Lower leg skin (tissue), 4 donors: Measurements from ENCODE around the gene NCF4. TPM values are rescaled to one million over a fixed set of nuclear protein-coding genes. Genes with fewer than 3 reads are reported as not detected.

Experiments
- DNase-seq, 2 donors: peaks; one replicate each; pipeline ENCODE4 v3.0.0-alpha.2; 2019; ENCODE audit warnings: low spot score in 2 of 2
- H3K4me3 ChIP-seq: fragments of 200-600 bp; sonication (generic); 2 replicates; pipeline ENCODE4 v1.5.1; 2017; ENCODE audit warnings: mild to moderate bottlenecking, low read depth; ENCODE audit not compliant: poor library complexity, severe bottlenecking
- POLR2A ChIP-seq, 2 donors: fragments of 450-650 bp; IDR thresholded peaks; one replicate each; pipeline ENCODE4 v1.6.1; 2016 to 2017; ENCODE audit warnings: antibody characterized with exemption in 2 of 2, mild to moderate bottlenecking in 1 of 2, moderate library complexity in 1 of 2
- WGBS, 2 donors: methylation state at CpG; one replicate each; pipeline ENCODE4 v1.1.5; 2018; 5-methylcytosine and 5-hydroxymethylcytosine counted together
- intact Hi-C: fragments of 100-400 bp; cut with DNase I; formaldehyde crosslinking; loops from one replicate; pipeline ENCODE4 v1.15.0; 2023; ENCODE audit warnings: low total_unique reads
- total RNA-seq, 4 donors: library from RNA; depleted of rRNA; stranded (reverse); fragments of >200 nt; gene quantifications; one replicate each; pipeline ENCODE4 v1.1.0, GENCODE V29; 2016
- TF ChIP-seq, protein P1 (sequence below), 3 donors: fragments of 450-650 bp; IDR thresholded peaks; one replicate each; pipeline ENCODE4 v1.5.1; 2016; ENCODE audit warnings: antibody characterized with exemption in 3 of 3, mild to moderate bottlenecking in 3 of 3, moderate library complexity in 2 of 3

NCF4 gene
- total RNA-seq, 4 donors from 2014 or later = 2.6 to 6.4 (median 5.4) TPM

DNA sequence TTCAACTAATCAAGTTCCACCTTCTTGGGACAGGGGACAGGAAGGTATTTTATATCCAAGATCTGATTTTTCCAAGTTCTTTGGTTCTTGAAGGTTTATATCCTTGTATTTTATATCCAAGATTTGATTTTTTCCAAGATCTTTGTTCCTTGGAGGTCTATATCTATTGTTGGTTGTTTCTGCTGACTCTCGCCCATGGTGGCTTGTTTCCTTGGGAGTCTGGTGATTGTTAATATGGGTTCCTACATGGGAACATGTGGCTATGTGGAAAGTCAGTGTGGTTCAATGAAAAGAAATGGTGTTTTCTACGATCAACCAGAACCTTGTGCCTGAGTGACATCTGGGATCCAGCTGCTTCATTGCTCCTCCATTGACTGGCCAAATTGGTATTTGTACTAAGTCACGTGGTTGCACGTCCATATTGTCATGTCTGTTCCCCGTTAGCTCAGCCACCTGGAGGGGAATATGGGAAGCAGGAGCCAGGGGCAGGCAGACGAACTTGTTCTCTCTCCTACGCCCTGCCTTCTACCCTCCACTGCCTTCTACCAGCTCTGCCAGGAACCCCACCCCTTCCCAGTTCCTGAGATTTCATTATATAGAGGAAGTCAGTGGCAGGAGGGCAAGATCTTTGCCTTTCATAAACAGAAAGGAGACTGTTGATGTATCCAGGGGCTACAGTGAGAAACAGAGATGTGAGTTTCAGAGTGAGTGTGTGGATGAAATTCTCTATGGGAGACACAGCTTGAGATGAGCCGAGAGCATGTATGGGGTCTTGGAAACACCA, 41.5 kb downstream of the NCF4 start:
- DNase-seq = peak in 1 of 2 donors; percentile 28
- WGBS, 2 donors = 57 to 66% methylated on average over 8 of the region's 8 CpGs
- intact Hi-C loops = no loop called here
- H3K4me3 ChIP-seq = no peak overlapping the region
- TF ChIP-seq POLR2A (IDR thresholded peaks at IDR 0.05) = no peak
- TF ChIP-seq, protein P1, sequence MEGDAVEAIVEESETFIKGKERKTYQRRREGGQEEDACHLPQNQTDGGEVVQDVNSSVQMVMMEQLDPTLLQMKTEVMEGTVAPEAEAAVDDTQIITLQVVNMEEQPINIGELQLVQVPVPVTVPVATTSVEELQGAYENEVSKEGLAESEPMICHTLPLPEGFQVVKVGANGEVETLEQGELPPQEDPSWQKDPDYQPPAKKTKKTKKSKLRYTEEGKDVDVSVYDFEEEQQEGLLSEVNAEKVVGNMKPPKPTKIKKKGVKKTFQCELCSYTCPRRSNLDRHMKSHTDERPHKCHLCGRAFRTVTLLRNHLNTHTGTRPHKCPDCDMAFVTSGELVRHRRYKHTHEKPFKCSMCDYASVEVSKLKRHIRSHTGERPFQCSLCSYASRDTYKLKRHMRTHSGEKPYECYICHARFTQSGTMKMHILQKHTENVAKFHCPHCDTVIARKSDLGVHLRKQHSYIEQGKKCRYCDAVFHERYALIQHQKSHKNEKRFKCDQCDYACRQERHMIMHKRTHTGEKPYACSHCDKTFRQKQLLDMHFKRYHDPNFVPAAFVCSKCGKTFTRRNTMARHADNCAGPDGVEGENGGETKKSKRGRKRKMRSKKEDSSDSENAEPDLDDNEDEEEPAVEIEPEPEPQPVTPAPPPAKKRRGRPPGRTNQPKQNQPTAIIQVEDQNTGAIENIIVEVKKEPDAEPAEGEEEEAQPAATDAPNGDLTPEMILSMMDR (IDR thresholded peaks at IDR 0.05) = no peak

DNA sequence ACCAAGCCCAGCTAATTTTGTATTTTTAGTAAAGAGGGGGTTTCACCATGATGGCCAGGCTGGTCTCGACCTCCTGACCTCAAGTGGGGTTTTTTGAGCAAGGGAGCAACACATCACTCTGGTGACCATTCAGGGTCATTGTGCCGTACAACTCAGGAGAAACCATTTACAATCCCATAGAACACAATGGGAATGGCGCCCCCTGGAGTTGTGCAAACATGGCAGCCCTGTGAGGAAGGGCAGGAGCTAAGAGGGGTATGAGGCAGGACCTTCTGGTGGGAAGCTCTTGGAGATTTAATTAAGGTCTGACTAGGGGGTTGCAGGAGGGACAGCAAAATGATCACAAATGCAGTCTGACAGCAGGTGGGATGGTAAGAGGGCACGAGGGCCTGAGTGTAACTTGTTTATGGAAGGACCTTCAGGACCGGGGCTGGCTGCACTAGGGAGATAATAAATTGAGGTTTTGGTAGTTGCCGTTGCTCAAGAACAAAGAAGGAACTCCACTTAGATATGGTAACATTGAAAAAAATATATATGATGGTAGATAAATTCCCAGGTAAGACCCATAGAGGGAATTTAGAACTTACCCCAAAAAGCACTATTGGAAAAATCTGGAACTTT, 43.6 kb downstream of the NCF4 start:
- TF ChIP-seq POLR2A (IDR thresholded peaks at IDR 0.05) = no peak
- TF ChIP-seq, protein P1 (IDR thresholded peaks at IDR 0.05) = no peak
- no peak for DNase-seq
- intact Hi-C loops = no loop called here
- no peak overlapping the region for H3K4me3 ChIP-seq
- WGBS, 2 donors = 84 to 87% methylated on average over 6 of the region's 6 CpGs

DNA sequence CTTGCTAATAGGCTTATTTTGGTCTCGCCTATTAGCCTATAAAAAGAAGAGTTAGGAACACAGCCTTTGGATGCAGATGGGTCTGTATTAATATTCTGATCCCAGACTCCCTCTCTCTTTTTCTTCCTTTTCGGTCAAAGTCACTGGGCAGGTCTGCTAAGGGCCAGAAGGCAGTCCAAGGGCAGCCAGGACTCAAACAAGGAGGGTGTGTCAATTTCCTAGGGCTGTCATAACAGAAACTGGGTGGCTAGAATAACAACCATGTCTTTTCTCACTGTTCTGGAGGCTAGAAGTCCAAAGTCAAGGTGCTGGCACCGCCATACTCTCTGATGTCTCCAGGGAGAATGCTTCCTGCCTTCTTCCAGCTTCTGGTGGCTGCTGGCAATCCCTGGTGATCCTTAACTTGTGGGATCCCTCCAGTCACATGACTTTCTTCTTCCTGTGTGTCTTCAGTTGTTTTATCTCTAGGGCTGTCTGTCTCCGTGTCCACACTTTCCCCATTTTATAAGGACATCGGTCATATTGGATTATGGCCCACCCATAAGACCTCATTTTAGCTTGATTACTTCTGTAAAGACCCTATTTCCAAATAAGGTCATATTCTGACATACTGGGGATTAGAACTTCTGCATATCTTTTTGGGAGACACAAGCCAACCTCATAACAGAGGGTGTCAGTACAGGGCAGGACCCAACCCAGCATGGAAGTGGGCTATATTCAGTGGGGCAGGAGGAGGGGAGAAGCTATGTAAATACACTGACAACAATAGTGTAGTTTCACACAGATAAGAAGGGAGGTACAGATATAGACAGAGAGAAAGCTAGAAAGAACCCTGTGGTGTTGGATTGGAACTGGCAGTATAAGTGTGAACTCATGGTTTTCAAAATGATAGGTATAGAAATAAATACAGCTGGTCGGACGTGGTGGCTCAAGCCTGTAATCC, 46.7 kb downstream of the NCF4 start:
- DNase-seq = no peak
- WGBS, 2 donors = 81 to 82% methylated on average over 7 of the region's 7 CpGs
- H3K4me3 ChIP-seq = no peak overlapping the region
- no peak for TF ChIP-seq POLR2A (IDR thresholded peaks at IDR 0.05)
- intact Hi-C loops = no loop called here

DNA sequence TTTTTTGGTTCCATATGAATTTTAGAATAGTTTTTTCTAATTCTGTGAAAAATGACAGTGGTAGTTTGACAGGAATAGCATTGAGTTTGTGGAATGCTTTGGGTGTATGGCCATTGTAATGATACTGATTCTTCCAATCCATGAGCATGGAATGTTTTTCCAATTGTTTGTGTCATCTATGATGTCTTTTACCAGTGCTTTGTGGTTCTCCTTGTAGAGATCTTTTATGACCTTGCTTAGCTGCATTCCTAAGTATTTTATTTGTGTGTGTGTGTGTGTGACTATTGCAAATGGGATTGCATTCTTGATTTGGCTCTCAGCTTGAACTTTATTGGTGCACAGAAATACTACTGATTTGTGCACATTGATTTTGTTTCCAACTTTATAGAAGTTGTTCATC, 49.7 kb downstream of the NCF4 start:
- DNase-seq = no peak
- intact Hi-C loops = no loop called here
- no peak overlapping the region for H3K4me3 ChIP-seq
- TF ChIP-seq POLR2A (IDR thresholded peaks at IDR 0.05) = no peak
- TF ChIP-seq, protein P1 (IDR thresholded peaks at IDR 0.05) = no peak

DNA sequence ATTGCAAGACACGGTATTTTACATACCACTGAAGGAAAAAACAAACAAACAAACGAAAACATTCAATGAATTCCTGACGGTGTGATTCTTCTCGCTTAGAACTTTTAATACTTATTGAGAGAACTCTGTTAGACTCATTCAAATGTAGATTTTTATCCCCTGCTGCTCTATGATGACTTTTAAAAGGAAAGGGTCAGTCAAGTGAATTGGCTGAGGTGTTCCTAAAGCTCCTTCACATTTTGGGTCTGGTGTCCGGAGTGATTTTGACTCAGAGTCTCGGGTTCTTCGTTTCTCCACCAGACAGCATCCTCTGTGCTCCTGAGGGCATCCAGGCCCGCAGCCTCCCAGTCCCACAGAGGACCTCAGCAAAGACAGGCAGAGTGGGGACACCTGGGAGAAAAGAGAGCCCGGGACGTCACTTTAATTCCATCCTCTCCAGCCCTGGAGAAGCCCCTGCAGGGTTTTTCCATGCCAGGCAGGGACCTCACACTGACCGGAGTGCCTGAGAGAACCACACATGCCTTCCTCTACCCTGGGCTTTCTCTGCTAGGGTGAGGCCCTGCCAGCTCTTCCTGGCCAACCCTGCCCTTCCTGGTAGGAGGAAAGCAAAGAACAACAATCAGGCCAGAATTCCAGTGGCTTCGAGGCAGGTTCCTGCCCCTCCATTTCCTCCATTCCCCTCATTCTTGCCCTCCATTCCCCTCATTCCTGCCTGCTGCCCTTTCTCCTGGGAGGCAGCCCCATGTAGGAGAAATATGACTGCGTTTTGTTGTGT, 51.3 kb downstream of the NCF4 start:
- 69% methylated on average over 13 of the region's 13 CpGs for WGBS, 2 donors
- TF ChIP-seq, protein P1 (IDR thresholded peaks at IDR 0.05) = no peak
- TF ChIP-seq POLR2A (IDR thresholded peaks at IDR 0.05) = no peak
- peak in 1 of 2 donors; percentile 68 for DNase-seq
- intact Hi-C loops = no loop called here
- no peak overlapping the region for H3K4me3 ChIP-seq
